Activated T-cell treated with anti-CD3 and anti-CD28 coated beads for 1 hour (primary cell): ENCODE data around the gene FBXO3.
A peak's percentile ranks its signal among the peaks of the same experiment; 100 is the strongest.

ENCODE experiments used
- DNase-seq: peaks from one replicate; pipeline ENCODE4 v3.0.0-alpha.2; 2020; ENCODE audit warnings: low read depth

The FBXO3 gene

DNA sequence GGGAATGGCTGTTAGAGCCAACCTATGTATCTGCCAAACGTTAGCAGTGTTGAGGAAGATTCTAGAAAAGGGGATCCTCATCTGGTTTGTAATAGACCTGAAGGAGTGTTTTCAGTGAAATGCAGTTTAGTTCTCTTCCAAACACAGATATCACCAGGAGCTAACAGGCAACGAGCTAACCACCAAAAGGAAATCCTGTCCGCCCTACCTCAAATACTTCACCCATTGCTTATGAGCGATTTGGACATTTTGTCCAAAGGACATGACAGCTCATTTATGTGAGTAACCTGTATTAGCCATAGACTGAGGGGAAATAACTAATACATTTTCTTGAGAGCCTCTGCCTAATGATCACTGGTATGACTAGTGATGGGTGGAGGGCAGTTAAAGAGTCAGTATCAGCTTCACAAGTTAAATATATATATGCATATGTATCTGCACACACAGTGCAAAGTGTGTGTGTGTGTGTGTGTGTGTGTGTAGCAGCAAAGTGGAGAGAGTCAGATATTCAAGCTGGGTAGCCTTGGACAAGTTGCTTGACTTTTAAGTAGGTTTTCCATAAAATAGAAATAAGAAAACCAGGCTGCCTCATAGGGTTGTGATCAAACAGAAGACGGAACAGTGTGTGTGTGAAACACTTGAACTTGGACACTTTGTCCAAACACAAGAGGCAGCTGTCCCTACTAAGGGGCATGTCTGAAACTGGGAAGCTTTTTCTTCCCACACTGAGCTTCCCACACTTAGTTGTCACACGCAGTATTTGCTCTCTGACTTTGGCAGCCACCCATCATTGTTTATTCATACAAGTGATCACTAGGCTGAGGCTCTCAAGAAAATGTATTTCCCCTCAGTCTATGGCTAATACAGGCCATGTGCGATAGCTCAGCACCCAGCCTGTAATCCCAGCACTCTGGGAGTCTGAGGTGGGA lies 72.8 kb downstream of the FBXO3 start:
- no peak for DNase-seq

DNA sequence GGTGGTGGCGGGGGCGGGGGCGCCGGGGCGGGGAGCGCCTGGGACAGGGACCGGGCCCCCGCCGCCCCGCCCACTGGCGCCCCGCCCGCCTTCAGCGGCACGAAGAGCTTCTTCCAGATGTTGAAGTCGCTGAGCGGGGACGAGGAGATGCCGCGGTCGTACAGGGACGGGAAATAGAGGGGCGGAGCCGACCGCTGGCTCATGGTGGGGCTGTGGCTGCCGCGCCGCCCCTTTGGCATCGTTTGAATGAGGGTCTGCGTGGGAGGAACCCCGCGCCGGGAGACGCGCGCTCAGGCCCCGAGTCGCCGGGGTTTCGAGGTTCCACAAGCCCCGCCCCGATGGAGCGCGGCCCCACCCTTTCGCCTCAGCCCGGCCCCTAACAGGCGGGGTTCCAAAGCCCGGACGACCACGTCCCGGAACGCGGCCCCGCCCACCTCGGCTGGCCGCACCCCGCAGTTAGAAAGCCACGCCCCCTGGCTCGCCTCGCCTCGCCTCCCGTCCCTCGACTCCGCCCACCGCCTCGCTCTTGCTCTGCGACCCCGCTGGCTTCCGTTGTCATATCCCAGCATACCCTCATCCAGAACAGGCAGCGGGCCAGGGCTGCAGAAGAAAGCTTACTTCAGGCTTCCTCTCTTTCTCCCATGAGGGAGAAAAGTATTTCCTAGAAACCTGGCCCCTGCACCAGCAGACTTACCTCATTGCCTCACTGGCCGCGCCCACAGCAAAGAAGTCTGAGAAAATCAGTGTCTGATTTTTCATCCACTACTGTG lies 73.6 kb downstream of the FBXO3 start, which contains the start of gene C11orf91:
C11orf91 (minus strand) TSS at position 325 of the 770 bp plus-strand sequence; CDS start at position 239, 86 bp downstream.
- peak; percentile 93 for DNase-seq

DNA sequence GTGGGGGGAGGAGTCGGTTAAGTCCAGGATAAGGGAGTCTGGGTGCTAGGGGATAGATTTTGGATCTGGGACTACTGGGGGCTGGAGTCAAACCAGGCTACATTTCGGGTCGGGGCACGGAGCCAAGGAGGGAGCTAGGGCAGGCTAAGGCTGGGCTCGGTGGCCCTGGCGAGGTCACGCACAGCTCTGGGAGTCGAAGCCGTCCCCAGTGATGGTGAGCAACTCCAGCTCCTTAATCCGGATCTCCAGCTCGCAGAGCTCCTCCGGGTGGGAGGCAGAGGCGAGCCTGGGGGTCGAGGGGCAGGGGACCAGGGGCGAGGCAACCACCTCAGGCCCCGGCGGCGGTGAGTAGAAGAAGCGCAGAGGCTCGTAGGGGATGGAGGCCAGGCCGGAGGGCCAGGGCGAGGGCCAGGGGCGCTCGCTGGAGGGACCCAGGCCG lies 74.2 kb downstream of the FBXO3 start:
- DNase-seq = no peak

DNA sequence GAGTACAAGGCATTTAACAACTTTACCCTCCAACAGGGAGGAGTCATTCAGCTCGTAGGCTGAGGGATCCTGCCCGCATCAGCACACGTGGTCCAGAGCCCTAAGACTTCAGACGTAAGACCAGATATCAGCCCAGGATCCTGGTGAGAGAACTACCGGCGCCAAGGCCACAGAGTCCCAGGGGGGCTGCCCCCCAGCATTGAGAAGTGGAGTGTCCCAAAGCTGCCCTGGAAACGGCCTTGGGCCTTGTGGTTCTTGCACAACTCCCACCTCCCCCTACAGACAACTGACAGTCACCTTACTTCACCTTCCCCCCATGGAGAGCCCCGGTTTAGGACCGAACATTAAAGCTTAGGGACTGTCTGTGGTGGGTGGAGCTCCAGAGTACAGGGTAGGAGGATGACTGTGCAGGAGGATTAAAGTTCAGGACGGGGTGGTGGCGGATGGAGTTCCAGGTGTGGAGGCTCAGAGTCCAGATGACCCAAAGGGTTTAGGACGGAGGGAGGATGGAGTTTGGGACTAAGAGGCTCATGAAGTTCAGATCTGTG lies 74.7 kb downstream of the FBXO3 start:
- DNase-seq = no peak

DNA sequence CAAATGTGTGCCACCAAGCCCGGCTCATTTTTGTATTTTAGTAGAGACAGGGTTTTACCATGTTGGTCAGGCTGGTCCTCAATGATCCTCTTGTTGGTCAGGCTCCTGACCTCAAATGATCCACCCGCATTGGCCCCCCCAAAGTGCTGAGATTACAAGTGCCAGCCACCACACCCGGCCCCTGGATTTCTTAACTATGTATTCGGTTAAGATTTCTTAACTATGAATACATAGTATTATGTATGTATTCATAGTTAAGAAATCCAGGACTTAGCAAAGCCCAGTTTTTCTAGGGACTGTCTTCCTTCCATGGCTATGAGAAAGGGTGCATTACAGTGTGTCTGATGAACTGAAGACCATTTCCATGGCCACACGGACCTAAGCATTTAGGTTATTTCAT lies 75.4 kb downstream of the FBXO3 start:
- DNase-seq = no peak

DNA sequence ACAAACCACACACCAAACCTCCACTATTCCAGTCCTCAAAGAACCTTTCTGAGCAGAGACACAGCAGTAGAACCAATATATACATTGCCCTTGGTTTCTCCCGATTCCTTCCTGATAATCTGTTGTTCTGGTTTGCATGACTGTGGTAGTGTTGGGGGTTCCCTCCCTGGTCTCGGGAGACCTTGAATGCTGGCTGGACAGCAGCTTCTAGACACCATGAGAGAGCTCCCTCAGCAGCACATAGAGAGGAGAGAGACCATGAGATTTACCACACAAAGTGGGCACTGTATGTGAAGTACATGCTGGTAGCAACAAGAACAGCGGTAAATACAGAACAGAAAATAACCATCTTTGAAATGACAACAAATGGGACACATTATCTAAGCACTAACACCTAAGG lies 76.3 kb downstream of the FBXO3 start:
- DNase-seq = no peak

DNA sequence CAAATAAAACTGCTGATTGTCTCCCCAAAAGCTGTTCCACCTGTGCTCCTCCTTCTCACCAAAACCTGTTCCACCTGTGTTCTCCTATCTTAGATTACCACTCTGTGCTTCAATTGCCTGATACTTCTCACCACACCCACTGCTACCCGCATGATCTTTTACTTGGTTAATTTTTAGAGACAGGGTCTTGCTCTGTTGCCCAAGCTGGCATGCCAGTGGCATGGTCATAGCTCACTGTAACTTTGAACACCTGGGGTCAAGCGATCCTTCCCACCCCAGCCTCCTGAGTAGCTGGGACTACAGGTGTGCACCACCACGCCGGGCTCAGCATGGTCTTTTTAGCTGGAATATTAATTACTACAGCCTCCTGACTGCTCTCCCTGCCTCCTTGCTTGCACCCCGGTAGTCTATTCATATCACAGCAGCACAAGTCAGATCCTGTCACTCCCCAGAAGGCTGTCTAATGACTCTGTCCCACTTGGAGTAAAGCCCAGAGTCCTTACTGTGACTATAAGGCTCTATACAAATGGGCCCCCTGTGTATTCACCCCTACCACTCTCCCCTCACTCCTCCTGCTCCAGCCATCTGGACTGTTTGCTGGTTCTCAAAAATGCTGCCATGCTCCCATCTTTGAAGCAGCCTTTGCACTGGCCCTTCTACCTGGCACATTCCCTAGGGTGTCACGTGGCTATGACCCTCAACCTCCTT lies 77.2 kb downstream of the FBXO3 start:
- DNase-seq = no peak

DNA sequence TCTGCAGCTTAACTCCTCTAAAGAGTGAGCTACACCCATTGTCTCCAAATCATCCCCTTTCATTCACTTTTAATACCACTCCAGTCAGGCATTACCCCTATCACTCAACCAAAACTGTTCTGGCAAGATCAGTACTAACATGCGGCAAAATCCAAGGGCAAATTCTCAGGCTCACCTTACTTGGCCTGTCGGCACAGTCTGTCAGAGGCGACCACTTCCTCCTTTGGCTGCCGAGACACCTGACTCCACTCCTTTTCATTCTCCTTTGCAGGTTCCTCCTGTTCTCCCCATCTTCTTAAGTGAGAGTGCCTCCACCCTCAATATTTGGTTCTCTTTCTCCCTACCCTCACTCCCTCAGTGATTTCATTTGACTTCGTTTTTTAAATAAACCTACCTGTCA lies 77.9 kb downstream of the FBXO3 start:
- DNase-seq = no peak

DNA sequence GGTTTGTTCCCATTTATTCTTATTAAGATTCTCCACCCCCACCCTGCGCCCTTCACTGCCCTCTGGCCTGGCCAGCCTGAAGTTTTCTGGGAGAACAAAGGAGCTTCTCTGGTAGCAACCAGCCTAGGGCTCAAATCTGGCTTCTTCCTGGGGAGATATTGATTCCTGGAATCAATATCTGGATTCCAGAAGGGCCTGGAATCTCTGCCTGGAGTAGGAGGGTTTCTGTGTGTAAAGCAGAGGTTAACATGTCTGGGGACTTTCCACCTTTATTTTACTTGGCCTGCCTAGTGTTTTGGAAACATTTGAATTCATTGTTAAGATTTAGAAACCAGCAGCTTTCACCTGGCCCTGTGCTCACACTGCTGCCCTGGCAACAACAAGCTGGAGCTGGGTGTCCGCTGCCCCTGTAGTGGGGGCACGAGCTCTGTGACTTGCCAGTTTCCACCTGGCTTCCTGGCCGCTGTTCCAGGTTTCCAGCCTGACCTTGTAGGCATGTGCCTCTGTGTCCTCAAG lies 79.2 kb downstream of the FBXO3 start:
- no peak for DNase-seq

DNA sequence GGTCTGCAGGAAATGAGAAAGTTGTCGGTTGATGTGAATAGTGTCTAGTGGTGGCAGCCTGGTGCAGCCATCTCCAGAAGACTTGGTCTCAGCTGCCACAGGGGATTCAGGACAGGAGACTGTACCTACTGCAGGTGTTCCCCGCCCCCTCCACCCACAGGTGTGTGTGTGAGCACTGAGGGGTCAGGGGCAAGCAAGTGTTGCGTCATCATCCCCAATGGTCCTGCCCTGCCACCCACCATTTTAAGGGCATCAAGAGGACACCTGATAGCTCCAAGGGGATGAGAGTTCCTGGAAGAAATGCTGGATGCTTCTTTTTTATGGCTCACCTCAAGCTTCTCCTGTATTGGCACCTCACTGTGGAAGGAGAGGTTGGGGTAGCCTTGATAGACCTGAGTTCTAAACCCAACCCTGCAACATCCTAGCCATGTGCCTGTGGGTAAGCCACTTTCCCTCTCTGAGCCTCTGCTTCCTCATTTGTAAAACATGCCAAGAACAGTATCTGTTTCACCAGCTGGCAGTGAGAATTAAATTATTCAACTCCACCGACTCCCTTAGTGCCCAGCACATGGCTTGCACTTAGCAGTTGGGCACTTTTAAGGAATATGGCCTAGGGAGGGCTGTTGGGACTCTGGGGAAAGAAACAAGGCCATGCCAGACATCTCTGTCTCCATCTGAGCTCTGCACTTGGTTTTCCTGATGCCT lies 79.8 kb downstream of the FBXO3 start:
- no peak for DNase-seq

DNA sequence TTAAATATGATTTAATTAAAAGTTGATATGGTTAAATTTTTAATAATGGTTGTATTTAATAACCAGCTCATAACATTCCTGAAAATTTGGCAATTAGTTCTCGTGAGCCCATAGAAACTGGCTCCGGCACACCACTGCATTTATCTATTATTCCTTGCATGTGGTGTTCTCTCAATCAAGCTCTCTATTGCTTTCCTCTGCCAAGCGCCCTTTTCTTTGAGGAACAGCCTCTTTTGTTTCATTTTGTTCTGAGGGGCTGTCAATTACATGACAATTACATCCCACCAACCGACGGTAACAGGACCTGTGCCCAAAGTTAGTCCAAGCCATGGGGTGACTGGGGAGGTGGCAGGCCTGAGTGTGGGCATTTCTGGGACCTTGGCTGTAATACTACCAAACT lies 81.8 kb downstream of the FBXO3 start:
- no peak for DNase-seq

DNA sequence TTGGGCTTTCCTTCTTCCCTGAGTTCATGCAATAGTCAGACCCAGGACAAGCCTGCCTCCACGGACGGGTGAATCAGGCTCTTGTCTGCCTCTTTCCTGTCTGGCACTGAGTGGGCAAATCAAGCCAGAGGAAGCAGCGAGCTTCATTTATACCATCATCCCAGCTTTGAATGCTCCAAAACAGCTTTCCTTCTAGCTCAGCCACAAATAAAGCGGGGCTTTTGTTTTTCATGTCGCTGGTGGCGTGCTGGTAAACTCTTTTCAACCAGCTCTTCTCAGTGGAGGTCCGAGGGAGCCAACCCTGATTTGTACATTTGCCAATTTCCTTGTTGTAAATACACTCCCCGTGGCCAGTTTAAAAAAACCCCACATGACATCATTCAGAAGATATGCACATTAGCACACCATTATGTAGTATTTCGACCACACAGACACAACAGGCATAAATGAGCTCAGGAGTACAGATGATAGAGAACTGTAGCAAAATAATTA lies 82.3 kb downstream of the FBXO3 start:
- no peak for DNase-seq

DNA sequence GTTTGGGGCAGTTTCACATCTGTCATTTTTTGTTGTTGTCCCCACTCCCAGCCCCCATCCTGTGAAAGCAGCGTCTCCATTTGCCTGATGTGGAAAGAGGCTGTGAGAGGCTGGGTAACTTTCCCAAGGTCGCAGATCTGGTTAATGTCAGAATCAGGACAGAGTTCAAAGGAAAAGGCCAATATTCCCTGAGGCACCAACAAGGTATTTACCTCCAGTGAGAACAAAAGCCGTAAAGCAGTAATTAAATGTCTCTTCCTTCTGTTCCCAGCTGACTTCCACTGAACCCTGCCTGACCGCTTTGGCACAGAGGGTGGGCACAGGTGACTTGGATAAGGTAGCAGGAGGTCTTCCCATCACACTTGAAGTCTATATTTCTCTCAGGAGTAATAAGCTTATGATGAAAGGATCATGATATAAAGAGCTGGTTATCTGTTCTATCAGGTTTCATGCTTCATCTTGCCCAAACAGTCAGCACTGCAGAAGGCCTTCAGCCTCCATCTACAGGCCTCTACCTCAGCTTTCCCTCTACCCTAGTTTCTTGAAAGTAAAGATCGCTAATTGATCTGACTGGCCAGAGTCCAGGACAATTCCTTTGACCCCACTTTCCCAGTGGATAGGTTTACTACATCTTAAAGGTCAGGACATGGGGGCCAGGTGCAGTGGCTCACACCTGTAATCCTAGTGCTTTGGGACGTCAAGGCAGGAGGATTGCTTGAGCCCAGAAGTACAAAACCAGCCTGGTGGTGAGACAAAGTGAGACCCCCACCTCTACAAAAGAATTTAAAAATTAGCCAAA lies 83.1 kb downstream of the FBXO3 start:
- DNase-seq = no peak
